Type B pancreatic cell (in vitro differentiated cells): ENCODE results near the gene NPR2. TPM values are rescaled to one million over a fixed set of nuclear protein-coding genes. Genes with fewer than 3 reads are reported as not detected.

ENCODE experiments used
- DNase-seq: peaks from one replicate; pipeline ENCODE4 v3.0.0; 2021; ENCODE audit warnings: mixed read lengths; ENCODE audit not compliant: unreplicated experiment; ENCODE audit errors: extremely low spot score
- H3K27ac Mint-ChIP-seq: 2 replicates; pipeline ENCODE4 v1.8.0; 2021; ENCODE audit warnings: mild to moderate bottlenecking, mixed read lengths
- H3K27me3 Mint-ChIP-seq: 2 replicates; pipeline ENCODE4 v1.8.0; 2021; ENCODE audit warnings: mixed read lengths
- H3K36me3 Mint-ChIP-seq: 2 replicates; pipeline ENCODE4 v1.8.0; 2021; ENCODE audit warnings: mixed read lengths
- H3K4me1 Mint-ChIP-seq: one replicate; pipeline ENCODE4 v1.8.0; 2021; ENCODE audit warnings: mixed read lengths; ENCODE audit not compliant: unreplicated experiment
- H3K4me3 Mint-ChIP-seq: 2 replicates; pipeline ENCODE4 v1.8.0; 2021; ENCODE audit warnings: mild to moderate bottlenecking, mixed read lengths
- H3K9me3 Mint-ChIP-seq: 2 replicates; pipeline ENCODE4 v1.8.0; 2021; ENCODE audit warnings: mixed read lengths
- total RNA-seq: library from RNA; stranded (reverse); gene quantifications from 2 replicates; pipeline ENCODE4 v1.2.1, GENCODE V29; 2021; ENCODE audit warnings: low replicate concordance
- TF ChIP-seq, protein P1 (sequence below): fragments of 200-600 bp; sonication (generic); conservative IDR thresholded peaks from 2 replicates; pipeline ENCODE4 v1.5.0; 2021; ENCODE audit warnings: antibody characterized with exemption, mild to moderate bottlenecking

Gene NPR2
- total RNA-seq, 1 donor from 2014 or later = 23.3 TPM

DNA sequence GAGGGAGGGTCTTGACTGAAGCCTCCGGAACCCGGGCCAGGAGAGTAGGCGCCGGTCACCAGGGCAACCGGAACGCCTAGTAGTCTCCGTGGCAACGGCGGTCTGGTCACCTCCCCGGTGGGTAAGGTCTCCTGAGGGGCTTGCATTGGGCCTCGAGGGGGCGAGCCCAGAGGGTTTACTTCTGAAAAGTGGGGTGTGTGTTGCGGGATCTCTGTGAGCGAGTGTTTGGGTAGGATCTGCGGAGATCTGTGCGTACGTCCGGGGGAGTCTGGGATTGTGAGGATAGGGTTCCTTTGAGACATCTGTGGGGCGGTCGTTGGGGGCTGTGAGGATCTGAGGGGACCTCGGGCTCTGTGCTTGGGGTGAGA lies 37.3 kb downstream of the NPR2 start, which contains the start of gene FAM221B:
FAM221B (minus strand) TSS at position 17 of the 368 bp plus-strand sequence. CDS start 2,571 bp downstream, outside the sequence.
- no peak for DNase-seq
- no peaks in the 10 kb centered on the region for H3K9me3 Mint-ChIP-seq
- peak within 1 kb of the TSS; percentile 97 for H3K4me3 Mint-ChIP-seq
- peak within 1 kb of the TSS; percentile 96 for H3K27ac Mint-ChIP-seq
- no peaks in the 10 kb centered on the region for H3K27me3 Mint-ChIP-seq
- H3K36me3 Mint-ChIP-seq = no peaks in the 10 kb centered on the region
- TF ChIP-seq, protein P1, sequence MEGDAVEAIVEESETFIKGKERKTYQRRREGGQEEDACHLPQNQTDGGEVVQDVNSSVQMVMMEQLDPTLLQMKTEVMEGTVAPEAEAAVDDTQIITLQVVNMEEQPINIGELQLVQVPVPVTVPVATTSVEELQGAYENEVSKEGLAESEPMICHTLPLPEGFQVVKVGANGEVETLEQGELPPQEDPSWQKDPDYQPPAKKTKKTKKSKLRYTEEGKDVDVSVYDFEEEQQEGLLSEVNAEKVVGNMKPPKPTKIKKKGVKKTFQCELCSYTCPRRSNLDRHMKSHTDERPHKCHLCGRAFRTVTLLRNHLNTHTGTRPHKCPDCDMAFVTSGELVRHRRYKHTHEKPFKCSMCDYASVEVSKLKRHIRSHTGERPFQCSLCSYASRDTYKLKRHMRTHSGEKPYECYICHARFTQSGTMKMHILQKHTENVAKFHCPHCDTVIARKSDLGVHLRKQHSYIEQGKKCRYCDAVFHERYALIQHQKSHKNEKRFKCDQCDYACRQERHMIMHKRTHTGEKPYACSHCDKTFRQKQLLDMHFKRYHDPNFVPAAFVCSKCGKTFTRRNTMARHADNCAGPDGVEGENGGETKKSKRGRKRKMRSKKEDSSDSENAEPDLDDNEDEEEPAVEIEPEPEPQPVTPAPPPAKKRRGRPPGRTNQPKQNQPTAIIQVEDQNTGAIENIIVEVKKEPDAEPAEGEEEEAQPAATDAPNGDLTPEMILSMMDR = no peak
- peaks cover 52% of the 10 kb centered on the region for H3K4me1 Mint-ChIP-seq

GRCh38 chr9:35829084-35829763 lies 37.8 kb downstream of the NPR2 start, which contains the start of gene TMEM8B:
TMEM8B (plus strand) TSS chr9:35829228; CDS start chr9:35829448, 220 bp downstream.
- peak; percentile 92 for DNase-seq
- peak within 1 kb of the TSS; percentile 97 for H3K4me3 Mint-ChIP-seq
- TF ChIP-seq, protein P1 = no peak
- H3K27me3 Mint-ChIP-seq = no peaks in the 10 kb centered on the region
- no peaks in the 10 kb centered on the region for H3K36me3 Mint-ChIP-seq
- peaks cover 54% of the 10 kb centered on the region for H3K4me1 Mint-ChIP-seq
- H3K27ac Mint-ChIP-seq = peak within 1 kb of the TSS; percentile 96
- H3K9me3 Mint-ChIP-seq = no peaks in the 10 kb centered on the region

- TF ChIP-seq, protein P1 = no peak
- DNase-seq = no peak
- no peaks in the 10 kb centered on the region for H3K9me3 Mint-ChIP-seq
- H3K36me3 Mint-ChIP-seq = no peaks in the 10 kb centered on the region
- peak overlapping the region; percentile 55 for H3K27ac Mint-ChIP-seq
- peak overlapping the region; percentile 92 for H3K4me3 Mint-ChIP-seq
- H3K27me3 Mint-ChIP-seq = no peaks in the 10 kb centered on the region
- peaks cover 59% of the 10 kb centered on the region for H3K4me1 Mint-ChIP-seq
Observed at GRCh38 chr9:35829764-35830096, 38.3 kb downstream of the NPR2 start.

DNA sequence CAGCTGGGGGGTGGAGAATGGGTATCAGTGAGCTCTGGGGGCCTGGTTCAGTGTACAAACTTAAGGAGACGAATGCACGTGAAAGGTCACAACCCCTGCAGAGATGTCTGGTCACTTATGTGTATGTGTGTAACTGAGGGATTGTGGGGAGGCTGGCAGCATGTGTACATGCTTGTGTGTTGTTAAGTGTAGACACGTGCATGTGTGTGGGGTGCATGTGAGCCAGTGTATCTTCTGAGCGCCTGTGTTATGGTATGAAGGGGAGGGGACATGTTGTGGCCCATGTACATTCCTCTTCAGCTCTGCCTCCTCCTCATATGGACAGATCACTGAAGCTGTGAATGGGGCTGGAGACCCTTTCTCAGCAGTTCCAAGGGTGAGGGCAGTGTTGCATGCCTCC lies 39.6 kb downstream of the NPR2 start:
- H3K27ac Mint-ChIP-seq = no peak overlapping the region
- no peak for DNase-seq
- peak overlapping the region; percentile 46 for H3K4me3 Mint-ChIP-seq

DNA sequence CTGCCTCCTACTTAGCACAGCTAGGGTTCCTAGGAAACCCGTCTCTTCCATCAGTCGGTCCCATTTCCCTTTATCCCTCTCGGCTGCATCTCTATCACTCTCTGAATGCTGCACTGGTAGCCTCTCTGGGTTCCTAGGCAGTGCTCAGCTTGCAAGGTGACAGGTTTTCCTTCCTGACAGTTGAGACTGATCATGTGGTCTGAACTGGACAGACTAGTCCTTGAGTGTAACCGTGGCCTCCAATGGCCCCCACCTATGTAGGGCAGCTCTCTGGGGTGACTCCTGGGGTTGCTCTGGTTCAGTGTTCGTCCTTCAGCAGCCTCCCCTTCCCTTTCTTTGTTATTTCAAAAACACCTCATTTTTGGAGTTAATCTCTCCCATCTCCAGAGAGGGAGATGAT lies 41.4 kb downstream of the NPR2 start:
- peaks cover 56% of the 10 kb centered on the region for H3K4me1 Mint-ChIP-seq
- peaks cover 4% of the 10 kb centered on the region for H3K36me3 Mint-ChIP-seq
- H3K27ac Mint-ChIP-seq = peak overlapping the region; percentile 71
- peak overlapping the region; percentile 70 for H3K4me3 Mint-ChIP-seq
- no peaks in the 10 kb centered on the region for H3K27me3 Mint-ChIP-seq
- DNase-seq = no peak
- H3K9me3 Mint-ChIP-seq = no peaks in the 10 kb centered on the region
- TF ChIP-seq, protein P1 = no peak

More for the DNA sequence above, 39.6 kb downstream of the NPR2 start:
- no peaks in the 10 kb centered on the region for H3K27me3 Mint-ChIP-seq
- no peaks in the 10 kb centered on the region for H3K9me3 Mint-ChIP-seq
- peaks cover 59% of the 10 kb centered on the region for H3K4me1 Mint-ChIP-seq
- TF ChIP-seq, protein P1 = no peak
- no peaks in the 10 kb centered on the region for H3K36me3 Mint-ChIP-seq
